Activated naive CD8-positive, alpha-beta T cell (primary cell): ENCODE results near the gene FAM171A2.
"Not testable (repeated sequence)": the region's sequence is repeated elsewhere in the genome, so short reads cannot be mapped to it uniquely, and the experiment has no call there.

Experiments
- H3K27ac Mint-ChIP-seq: one replicate; pipeline ENCODE4 v1.8.0; 2021; ENCODE audit warnings: mixed read lengths
- H3K27me3 Mint-ChIP-seq: one replicate; pipeline ENCODE4 v1.8.0; 2021; ENCODE audit warnings: mixed read lengths
- H3K36me3 Mint-ChIP-seq: one replicate; pipeline ENCODE4 v1.8.0; 2021; ENCODE audit warnings: mixed read lengths
- H3K4me1 Mint-ChIP-seq: one replicate; pipeline ENCODE4 v1.8.0; 2021; ENCODE audit warnings: low read depth, mixed read lengths
- H3K4me3 Mint-ChIP-seq: one replicate; pipeline ENCODE4 v1.8.0; 2021; ENCODE audit warnings: mild to moderate bottlenecking, mixed read lengths
- H3K9me3 Mint-ChIP-seq: one replicate; pipeline ENCODE4 v1.8.0; 2021; ENCODE audit warnings: low read depth, mixed read lengths

Gene FAM171A2

DNA sequence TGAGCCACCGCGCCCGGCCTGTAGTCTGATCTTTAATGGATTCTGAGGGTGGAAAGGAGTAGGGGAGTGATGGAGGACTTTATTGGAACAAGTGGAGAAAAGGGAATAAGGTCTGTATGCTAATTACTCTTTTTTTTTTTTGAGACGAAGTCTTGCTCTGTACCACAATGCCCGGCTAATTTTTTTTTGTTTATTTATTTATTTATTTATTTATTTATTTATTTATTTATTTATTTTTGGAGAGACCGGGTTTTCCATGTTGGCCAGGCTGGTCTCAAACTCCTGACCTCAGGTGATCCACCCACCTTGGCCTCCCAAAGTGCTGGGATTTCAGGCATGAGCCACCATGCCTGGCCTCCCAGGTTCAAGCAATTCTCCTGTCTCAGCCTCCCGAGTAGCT, 34.1 kb downstream of the FAM171A2 start:
- not testable (repeated sequence) for H3K4me3 Mint-ChIP-seq, H3K27me3 Mint-ChIP-seq, H3K9me3 Mint-ChIP-seq, H3K36me3 Mint-ChIP-seq, H3K27ac Mint-ChIP-seq
- peaks cover 19% of the 10 kb centered on the region for H3K4me1 Mint-ChIP-seq

DNA sequence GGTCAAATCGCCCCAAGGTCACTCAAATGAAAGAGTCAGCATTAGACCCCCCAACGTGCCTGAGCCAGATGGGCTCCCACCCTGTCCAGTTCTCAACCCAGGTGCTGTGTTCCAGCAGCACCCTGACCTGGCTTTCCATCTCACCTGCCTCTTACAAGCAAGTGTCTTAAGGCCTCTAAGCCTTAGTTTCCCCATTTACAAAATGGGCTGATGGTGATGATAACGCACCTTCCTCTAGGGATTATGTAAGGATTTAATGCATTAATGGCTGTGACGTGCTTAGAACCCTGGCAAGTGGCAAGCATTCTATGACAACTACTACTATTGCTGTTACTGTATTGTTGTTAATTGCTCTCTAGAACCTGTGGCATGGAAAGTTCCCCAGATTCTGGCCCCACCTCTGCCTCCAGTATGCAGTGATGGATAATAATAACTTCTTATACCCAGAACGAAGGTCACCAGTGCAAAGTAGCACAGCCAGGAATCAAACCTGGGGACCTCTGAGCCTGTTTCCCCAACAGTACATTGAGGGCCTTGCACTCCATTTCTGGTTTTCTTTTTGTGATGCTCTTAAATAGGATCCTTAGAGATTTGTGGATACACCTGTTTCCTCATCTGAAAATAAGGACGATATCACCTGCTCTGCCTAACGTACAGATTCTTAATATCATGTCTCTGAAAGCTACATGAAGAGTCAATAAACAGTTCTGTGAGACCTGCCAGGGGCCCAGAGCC, 35.8 kb downstream of the FAM171A2 start:
- Mint-ChIP-seq H3K27ac (peak overlapping the region; percentile 41), H3K4me3 (peak overlapping the region; percentile 61), H3K4me1 (peaks cover 24% of the 10 kb centered on the region), H3K36me3 (no peaks in the 10 kb centered on the region), H3K9me3 (no peaks in the 10 kb centered on the region), H3K27me3 (no peaks in the 10 kb centered on the region)

DNA sequence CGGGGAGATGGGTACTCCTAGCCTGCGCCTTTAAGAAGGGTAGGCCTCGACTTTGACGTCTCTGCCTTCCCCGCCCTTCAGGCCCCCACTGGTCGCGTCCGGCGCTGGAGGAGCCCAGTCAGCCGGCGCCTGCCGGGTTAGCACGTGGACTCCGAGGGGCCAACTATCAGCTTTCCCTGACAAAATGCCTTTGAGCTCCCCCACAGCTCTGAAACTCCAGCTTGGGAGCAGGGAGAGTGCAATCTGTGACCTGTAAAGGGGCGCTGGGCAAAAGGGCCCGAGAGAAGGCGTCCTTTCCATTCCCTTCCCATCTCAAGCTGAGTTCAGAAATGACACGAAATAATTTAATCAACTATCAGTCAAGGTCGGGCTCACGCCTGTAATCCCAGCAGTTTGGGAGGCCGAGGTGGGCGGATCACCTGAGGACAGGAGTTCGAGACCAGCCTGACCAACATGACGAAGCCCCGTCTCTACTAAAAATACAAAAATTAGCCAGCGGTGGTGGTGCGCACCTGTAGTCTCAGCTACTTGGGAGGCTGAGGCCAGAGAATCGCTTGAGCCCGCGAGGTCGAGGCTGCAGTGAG, 36.7 kb downstream of the FAM171A2 start:
- H3K4me3 Mint-ChIP-seq: peak overlapping the region; percentile 79
- no peaks in the 10 kb centered on the region for H3K9me3 Mint-ChIP-seq
- peak overlapping the region; percentile 86 for H3K27ac Mint-ChIP-seq
- no peaks in the 10 kb centered on the region for H3K27me3 Mint-ChIP-seq
- peaks cover 27% of the 10 kb centered on the region for H3K4me1 Mint-ChIP-seq
- H3K36me3 Mint-ChIP-seq: no peaks in the 10 kb centered on the region

DNA sequence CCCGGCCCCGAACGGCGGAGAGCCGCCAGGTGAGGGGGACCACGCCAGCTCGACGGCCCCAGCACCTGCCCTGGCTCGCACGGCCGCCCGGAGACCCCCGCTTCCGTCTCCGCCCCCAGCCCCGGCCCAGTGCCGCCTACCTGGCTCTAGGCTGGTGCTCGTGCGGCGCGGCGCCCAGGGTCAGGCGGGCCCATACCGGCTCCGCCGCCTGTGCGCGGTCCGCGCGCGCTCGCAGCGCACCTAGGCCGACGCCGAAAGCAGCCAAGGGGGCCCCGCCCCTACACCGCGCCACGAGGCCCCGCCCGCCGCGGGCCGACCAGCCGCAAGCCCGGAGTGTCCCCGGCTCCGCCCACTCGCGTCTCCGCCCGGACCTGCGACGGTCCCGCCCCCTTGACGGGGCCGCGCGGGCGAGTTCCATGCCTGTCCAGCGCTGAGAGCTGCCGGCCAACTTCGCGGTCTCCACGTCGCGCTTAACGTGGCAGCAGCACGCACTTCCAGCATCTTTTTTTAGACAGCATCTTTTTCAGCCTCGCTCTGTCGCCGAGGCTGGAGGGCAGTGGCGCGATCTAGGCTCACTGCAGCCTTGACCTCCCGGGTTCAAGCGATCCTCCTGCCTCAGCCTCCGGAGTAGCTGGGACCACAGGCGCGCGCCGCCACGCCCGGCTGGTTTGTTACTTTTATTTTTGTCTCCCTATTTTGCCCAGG, 38.9 kb downstream of the FAM171A2 start, which contains the start of gene SLC25A39:
SLC25A39 (minus strand) TSS at position 253 of the 705 bp plus-strand sequence. CDS start 1,261 bp downstream, outside the sequence.
- H3K27ac Mint-ChIP-seq: peak within 1 kb of the TSS; percentile 88
- peak within 1 kb of the TSS; percentile 89 for H3K4me3 Mint-ChIP-seq

DNA sequence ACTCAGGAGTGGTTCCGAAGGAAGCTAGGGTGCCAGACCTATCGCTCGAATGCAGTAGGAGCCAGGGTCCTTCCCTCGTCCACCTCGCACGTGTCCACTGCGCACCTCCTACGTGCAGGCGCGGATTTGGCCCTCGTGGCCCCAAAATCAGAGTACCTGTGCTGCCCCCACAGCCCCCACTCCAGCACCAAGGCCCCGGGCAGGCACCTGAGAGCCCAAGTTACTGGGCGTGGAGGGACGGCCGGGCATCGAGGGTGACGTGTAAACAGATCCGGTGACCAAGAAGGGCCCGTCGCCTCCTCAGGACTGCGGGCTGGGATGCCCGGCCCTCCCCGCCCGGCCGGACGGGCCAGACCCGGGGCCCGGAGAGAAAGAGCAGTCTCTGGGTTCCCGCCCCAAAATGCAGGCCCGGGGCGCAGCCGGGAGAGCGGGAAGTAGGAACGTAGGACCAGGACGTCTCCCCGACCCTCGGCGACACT, 39.5 kb downstream of the FAM171A2 start:
- Mint-ChIP-seq H3K27ac (no peak overlapping the region), H3K4me3 (peak overlapping the region; percentile 87), H3K4me1 (peaks cover 22% of the 10 kb centered on the region), H3K36me3 (no peaks in the 10 kb centered on the region), H3K9me3 (no peaks in the 10 kb centered on the region), H3K27me3 (no peaks in the 10 kb centered on the region)

More for the DNA sequence above, 38.9 kb downstream of the FAM171A2 start, which contains the start of gene SLC25A39:
- Mint-ChIP-seq H3K9me3 (no peaks in the 10 kb centered on the region), H3K4me1 (peaks cover 22% of the 10 kb centered on the region), H3K27me3 (no peaks in the 10 kb centered on the region), H3K36me3 (no peaks in the 10 kb centered on the region)

DNA sequence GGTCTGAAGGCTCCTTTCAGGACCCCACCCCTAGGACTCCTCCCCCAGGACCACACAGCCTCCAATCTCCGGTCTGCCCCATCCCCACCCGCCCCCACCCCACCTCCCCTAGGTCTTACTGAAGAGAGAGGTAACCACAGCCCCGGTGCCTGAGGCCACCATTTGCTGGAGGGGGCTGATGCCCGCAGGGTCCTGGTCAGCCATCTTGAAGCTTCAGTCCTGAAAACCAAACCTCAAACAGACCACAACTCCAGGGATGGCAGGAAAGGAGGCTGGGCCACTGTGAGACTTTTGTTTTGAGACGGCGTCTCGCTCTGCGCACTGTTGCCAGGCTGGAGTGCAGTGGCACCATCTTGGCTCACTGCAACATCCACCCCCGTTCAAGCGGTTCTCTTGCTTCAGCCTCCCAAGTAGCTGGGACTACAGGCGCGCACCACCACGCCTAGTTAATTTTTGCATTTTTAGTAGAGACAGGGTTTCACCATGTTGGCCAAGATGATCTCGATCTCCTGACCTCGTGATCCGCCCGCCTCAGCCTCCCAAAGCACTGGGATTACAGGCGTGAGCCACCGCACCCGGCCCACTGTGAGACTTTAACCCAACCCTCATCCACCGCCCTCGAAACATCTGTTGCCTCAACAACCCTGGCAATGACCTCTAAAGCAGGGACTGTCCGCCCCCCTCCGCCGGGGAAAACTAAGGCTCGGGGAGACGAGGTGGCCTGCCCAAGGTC, 40.1 kb downstream of the FAM171A2 start:
- H3K27ac Mint-ChIP-seq: peak overlapping the region; percentile 68

DNA sequence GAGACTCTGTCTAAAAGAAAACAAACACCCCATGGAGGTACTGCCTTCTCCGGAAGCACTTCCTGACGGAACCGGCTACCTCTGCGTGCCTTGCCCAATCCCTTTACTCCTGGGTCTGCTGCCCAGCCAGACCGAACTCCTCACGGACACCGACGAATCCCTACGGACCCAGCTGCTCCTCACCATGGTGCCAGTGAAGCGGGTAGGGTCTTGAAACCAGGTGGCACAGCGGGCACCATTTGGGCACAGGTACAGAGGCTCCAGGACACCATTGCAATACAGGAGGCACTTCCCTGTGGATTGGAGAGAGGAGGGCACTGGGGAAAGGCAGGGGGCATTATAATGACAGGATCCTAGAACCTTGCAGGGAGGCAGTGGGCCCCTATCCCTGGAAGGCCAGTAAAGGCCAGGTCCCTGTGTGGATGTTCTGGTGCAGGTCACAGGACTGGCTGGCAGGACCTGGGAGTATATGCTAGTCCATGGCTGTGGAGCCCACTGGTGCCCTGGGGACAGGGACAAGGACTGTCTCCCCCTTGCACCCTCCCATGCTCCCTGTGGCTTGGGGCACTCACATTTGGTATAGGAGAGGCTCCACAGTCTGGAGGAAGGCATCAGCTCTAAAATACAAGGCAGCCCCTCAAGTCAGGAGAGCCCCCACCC, 41.3 kb downstream of the FAM171A2 start:
- Mint-ChIP-seq H3K4me1 (peaks cover 18% of the 10 kb centered on the region), H3K9me3 (no peaks in the 10 kb centered on the region), H3K27me3 (peaks cover 2% of the 10 kb centered on the region), H3K36me3 (no peaks in the 10 kb centered on the region), H3K27ac (no peak overlapping the region), H3K4me3 (peak overlapping the region; percentile 63)

More for the DNA sequence above, 40.1 kb downstream of the FAM171A2 start:
- Mint-ChIP-seq H3K9me3 (no peaks in the 10 kb centered on the region), H3K4me1 (peaks cover 22% of the 10 kb centered on the region), H3K4me3 (peak overlapping the region; percentile 87), H3K27me3 (no peaks in the 10 kb centered on the region), H3K36me3 (no peaks in the 10 kb centered on the region)

DNA sequence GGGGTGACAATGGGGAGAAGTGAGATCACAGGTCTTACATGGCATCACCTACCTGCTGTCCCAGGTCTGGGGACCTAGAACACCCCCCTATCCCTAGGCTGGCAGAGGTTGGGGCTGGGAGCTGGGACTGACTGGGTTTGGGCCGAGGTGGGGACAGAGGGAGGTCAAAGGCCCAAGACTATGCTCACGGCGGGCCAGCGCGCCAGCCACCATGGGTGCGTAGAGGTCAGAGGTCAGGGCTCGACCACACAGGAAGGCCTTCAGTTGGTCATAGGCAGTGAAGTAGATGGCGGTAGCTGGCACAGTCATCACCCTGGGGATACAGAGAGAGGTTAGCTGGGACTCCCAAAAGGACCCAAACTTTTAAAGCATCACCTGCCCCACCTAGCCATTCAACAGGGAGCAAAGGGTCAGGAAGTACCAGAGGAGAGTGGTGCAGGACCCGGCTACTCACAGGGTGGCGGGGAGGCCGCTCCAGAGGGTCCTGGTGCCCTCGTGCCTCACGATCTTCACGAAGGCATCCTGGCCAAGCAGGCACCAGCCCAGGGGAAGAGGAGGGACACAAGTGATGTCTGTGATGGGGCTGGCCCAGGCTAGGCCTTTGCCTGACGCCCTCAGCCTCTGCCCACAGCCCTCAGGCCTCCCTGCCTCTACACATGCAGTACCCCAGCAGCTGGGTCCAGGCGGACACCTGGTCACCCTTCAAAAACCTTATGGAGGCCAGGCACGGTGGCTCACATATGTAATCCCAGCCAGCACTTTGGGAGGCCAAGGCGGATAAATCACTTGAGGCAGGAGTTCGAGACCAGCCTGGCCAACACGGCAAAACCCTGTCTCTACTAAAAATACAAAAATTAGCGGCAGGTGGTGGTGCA, 42.2 kb downstream of the FAM171A2 start:
- H3K4me3 Mint-ChIP-seq: no peak overlapping the region
- H3K9me3 Mint-ChIP-seq: no peaks in the 10 kb centered on the region
- no peak overlapping the region for H3K27ac Mint-ChIP-seq
- H3K36me3 Mint-ChIP-seq: no peaks in the 10 kb centered on the region
- H3K4me1 Mint-ChIP-seq: peaks cover 18% of the 10 kb centered on the region
- peaks cover 5% of the 10 kb centered on the region for H3K27me3 Mint-ChIP-seq

DNA sequence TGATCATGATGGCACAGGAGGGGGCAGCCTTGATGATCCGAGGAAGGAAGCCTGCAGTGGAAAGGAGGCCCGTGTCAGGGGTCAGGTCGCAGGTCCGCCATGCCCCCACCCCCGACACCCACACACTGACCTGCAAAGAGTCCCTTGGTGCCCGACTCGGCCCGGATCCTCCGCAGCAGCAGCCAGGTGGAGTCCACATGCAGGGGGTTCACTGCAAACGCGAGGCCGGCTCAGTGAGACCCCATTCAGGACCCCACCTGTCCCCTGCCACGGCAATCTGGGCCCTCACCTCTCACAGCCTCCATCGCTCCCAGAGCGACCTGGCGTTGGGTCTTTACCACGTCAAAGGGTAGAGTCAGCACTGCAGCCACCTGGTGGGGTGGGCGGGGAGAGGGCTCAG, 43.6 kb downstream of the FAM171A2 start:
- no peaks in the 10 kb centered on the region for H3K36me3 Mint-ChIP-seq
- peaks cover 14% of the 10 kb centered on the region for H3K27me3 Mint-ChIP-seq
- H3K4me3 Mint-ChIP-seq: no peak overlapping the region
- H3K27ac Mint-ChIP-seq: no peak overlapping the region
- H3K4me1 Mint-ChIP-seq: peaks cover 23% of the 10 kb centered on the region
- no peaks in the 10 kb centered on the region for H3K9me3 Mint-ChIP-seq

DNA sequence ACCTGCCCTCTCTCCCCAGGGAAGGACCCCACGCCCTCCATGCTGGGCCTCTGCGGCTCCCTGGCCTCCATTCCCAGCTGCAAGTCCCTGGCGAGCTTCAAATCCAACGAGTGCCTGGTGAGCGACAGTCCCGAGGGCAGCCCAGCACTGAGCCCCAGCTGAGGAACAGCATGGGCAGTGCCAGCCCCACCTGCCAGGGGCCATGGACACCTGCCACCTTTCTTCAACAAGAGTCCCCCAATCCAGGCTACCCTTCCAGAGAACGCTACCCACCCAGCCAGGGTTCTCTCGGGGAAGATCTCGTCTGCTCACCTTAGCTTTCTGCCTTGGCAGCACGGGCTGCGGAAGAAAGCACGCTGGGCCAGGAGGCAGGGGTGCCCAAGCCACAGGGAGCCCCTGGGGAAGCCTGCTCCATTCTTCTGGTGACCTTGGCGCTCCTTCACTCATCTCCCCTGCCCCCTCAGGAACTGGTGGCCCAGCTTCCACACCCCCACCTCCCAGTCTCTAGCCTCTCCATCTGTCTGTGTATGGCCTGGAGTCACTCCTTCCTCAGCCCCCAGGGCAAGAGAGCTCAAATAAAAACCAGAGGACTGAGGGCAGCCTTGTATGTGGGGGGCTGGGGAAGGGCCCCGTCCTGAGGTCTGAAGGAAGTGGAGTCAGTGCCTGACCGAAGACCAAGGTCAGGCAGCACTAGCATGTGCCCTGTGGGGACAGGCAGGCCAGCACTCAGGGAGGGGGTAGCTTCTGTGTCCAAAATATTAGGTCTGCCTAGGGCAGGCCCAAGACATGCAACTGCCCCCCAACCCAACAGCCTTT, 45.4 kb downstream of the FAM171A2 start:
- Mint-ChIP-seq H3K27ac (no peak overlapping the region), H3K4me3 (no peak overlapping the region), H3K4me1 (peaks cover 22% of the 10 kb centered on the region), H3K9me3 (no peaks in the 10 kb centered on the region), H3K27me3 (peaks cover 19% of the 10 kb centered on the region), H3K36me3 (peaks cover 2% of the 10 kb centered on the region)

DNA sequence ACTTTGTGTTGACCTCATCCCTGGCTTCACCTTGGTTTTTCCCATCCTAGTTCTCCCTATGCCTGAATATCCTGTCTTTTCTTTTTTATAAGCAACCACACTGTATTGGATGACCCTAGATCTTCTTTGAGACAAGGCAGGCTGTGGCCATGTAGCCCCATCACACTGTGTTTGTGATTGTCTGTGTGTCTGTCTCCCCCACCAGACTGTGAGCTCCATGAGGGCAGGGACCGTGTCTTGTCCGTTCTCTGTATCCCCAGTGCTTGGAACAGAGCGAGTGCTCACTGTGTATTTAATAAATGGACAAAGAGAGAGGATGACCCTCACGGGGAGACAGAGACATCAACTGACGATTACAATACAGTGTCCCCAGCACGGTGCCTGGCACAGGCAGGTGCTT, 46.1 kb downstream of the FAM171A2 start:
- Mint-ChIP-seq H3K4me1 (peaks cover 19% of the 10 kb centered on the region), H3K4me3 (peak overlapping the region; percentile 8), H3K36me3 (peaks cover 2% of the 10 kb centered on the region), H3K27me3 (peaks cover 19% of the 10 kb centered on the region), H3K9me3 (no peaks in the 10 kb centered on the region), H3K27ac (no peak overlapping the region)

DNA sequence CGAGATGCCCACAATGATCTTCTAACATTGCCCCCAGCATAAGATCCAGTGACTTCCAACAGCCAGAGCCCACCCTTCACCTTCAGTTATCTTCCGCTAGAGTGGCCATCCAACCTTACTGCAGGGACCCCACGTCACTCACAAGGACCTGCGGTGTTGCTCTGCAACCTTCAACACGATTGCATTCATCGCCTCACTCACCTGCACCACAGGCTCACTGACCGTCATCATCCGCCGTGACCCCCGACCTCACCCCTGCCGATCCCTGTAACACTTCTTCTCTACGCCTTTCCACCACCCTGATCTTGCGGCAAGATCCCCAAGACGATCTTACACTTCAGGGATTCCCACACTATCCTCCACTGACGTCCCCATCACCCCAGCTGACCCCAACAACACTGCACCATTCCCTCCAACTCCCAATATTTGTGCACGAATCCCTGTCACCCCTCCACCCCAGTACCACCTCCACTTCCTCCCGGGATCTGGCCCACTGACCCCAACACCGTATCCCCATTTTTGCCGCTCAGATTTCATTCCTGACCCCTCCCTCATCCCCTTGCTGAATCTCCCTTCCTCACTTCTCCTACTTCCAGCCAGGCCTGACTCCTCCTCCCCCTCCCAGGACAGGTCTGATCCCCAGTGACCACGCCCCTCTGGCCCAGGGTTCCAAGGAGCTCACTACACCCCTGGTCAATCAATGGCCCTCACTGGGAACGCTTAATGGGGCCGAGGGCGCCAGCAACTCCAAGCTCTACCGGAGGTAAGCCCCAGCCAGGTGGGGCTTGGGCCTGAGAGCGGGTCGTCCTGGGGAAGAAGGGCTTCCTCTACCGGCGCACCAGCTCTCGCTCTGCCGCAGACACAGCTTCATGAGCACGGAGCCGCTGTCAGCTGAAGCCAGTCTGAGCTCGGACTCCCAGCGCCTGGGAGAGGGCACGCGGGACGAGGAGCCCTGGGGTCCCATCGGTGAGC, 47.6 kb downstream of the FAM171A2 start:
- Mint-ChIP-seq H3K4me1 (peaks cover 18% of the 10 kb centered on the region), H3K9me3 (no peaks in the 10 kb centered on the region), H3K36me3 (peaks cover 2% of the 10 kb centered on the region), H3K27ac (no peak overlapping the region), H3K4me3 (peak overlapping the region; percentile 81), H3K27me3 (peaks cover 19% of the 10 kb centered on the region)
